HL-60/S4 treated with phorbol 12-myristate 13-acetate at 8.2 ng/mL for 4 days and 3 days (cell line): ENCODE data around the gene NPEPL1.
"Not testable (repeated sequence)": the region's sequence is repeated elsewhere in the genome, so short reads cannot be mapped to it uniquely, and the experiment has no call there.

Experiments used
- in situ Hi-C: fragments of 300-500 bp; cut with MboI; formaldehyde crosslinking; loops from 2 replicates; pipeline ENCODE4 v1.15.0; 2022; ENCODE audit warnings: low sequenced_read_pairs

The NPEPL1 gene

GRCh38 chr20:58737198-58737597 is 44.6 kb downstream of the NPEPL1 start:
- in situ Hi-C loops = no loop called here

- in situ Hi-C loops = no loop called here
Observed at GRCh38 chr20:58740356-58741308, 48.0 kb downstream of the NPEPL1 start.

- in situ Hi-C loops = no loop called here
Observed at GRCh38 chr20:58741384-58741783, 48.8 kb downstream of the NPEPL1 start.

GRCh38 chr20:58742668-58743566 is 50.3 kb downstream of the NPEPL1 start:
- in situ Hi-C loops = no loop called here

GRCh38 chr20:58743929-58744534 is 51.4 kb downstream of the NPEPL1 start:
- in situ Hi-C loops = no loop called here

- in situ Hi-C loops = no loop called here
Observed at GRCh38 chr20:58744836-58745235, 52.2 kb downstream of the NPEPL1 start.

- in situ Hi-C loops = no loop called here
Observed at GRCh38 chr20:58745391-58745790, 52.8 kb downstream of the NPEPL1 start.

- in situ Hi-C loops = no loop called here
Observed at GRCh38 chr20:58746620-58747019, 54.0 kb downstream of the NPEPL1 start.

GRCh38 chr20:58747211-58747610 is 54.6 kb downstream of the NPEPL1 start:
- in situ Hi-C loops = no loop called here

GRCh38 chr20:58748618-58749017 is 56.0 kb downstream of the NPEPL1 start:
- in situ Hi-C loops = no loop called here

GRCh38 chr20:58749098-58749769 is 56.6 kb downstream of the NPEPL1 start:
- in situ Hi-C loops = no loop called here

GRCh38 chr20:58749979-58750378 is 57.4 kb downstream of the NPEPL1 start:
- in situ Hi-C loops = no loop called here

- in situ Hi-C loops = not testable (repeated sequence)
Observed at GRCh38 chr20:58750706-58751105, 58.1 kb downstream of the NPEPL1 start.

GRCh38 chr20:58751979-58752378 is 59.4 kb downstream of the NPEPL1 start:
- in situ Hi-C loops = no loop called here

GRCh38 chr20:58752565-58752964 is 60.0 kb downstream of the NPEPL1 start:
- in situ Hi-C loops = no loop called here

- in situ Hi-C loops = no loop called here
Observed at GRCh38 chr20:58753267-58753921, 60.8 kb downstream of the NPEPL1 start.

GRCh38 chr20:58753922-58754551 is 61.4 kb downstream of the NPEPL1 start:
- in situ Hi-C loops = no loop called here

- in situ Hi-C loops = no loop called here
Observed at GRCh38 chr20:58754584-58754983, 62.0 kb downstream of the NPEPL1 start.

- in situ Hi-C loops = no loop called here
Observed at GRCh38 chr20:58755062-58755697, 62.6 kb downstream of the NPEPL1 start.
